Measurements from ENCODE around the gene FBN1. TPM values are rescaled to one million over a fixed set of nuclear protein-coding genes. Genes with fewer than 3 reads are reported as not detected.

Gene FBN1
- polyA plus RNA-seq, 1 experiment = 565 TPM

DNA sequence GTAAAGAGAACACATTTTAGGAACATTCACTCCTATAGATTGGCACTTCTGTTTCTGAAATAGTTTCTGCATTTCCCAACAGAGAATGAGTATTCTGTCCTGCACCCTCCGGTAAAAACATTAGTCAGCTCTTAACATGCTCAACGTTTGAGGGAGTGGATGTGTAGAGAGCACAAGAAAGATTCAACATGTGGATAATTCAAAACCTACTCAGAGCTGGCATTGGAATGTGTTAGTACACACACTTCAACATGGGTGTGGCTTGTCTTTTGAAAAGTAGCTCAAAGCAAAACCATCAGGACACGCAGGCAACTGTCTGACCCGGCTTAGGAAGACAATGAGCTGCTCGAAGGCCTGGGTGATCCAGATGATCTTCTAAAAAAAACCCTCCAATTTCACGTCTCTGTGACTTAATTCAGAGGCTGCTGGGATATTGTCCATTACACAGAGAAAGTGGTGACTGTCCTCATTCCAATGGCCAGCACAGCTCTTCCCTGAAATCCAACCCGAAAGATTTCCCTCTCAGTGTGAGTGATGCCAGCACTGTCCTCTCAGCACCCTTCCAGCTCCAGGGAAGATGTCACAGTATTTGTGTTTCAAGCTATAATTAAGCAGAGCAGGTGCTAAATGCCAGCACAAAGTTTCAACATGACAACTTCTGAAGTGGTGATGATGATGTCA lies 18.1 kb downstream of the FBN1 start:
- Histone ChIP-seq H3K27me3 (ENCODE audit: control insufficient read depth, insufficient read depth, low read length) (no peaks in the 10 kb centered on the region), H3K4me3 (ENCODE audit: low read depth, low read length) (no peak overlapping the region), H3K36me3 (ENCODE audit: control insufficient read depth, insufficient read depth, low read length) (no peaks in the 10 kb centered on the region; the same call in 1 of the 2 replicates)
- TF ChIP-seq CTCF (IDR thresholded peaks at IDR 0.05; ENCODE audit: insufficient read depth, low read depth, low read length) = no peak
- ChIA-PET CTCF (interaction anchor here (1.1 kb wide), 1 partner anchor 13 kb away, joined by 3 read pairs; no protein-coding TSS in a partner anchor), POLR2A (no interaction called here)
- DNase-seq (ENCODE audit: low read depth) = peak; percentile 58

DNA sequence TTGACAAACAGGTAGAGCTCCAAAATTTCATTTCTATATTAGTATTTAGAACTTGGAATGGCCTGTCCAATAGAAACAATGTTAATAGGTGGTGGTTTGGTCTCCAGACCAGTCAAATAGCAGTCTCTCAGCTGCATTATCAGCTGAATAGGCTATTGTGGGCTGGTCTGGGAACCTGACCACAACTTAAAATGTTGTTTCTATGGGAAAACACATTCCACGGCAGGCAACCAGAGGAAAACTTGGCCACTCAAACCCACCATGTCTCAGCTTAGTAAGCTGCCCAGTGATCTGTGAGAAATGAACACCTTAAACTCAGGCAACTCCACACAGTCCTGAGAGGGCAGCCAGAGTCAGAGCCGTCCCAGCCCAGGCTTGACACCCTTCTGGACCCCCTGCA lies 20.4 kb downstream of the FBN1 start:
- Histone ChIP-seq H3K4me3 (ENCODE audit: low read depth, low read length) (no peak overlapping the region), H3K36me3 (ENCODE audit: control insufficient read depth, insufficient read depth, low read length) (no peaks in the 10 kb centered on the region; the same call in 1 of the 2 replicates), H3K27me3 (ENCODE audit: control insufficient read depth, insufficient read depth, low read length) (no peaks in the 10 kb centered on the region)
- no peak for TF ChIP-seq CTCF (IDR thresholded peaks at IDR 0.05; ENCODE audit: insufficient read depth, low read depth, low read length)
- POLR2A ChIA-PET = interaction anchor here (0.6 kb wide), 1 partner anchor 185 kb away, joined by 3 read pairs; no protein-coding TSS in a partner anchor
- no peak for DNase-seq (ENCODE audit: low read depth)
- CTCF ChIA-PET = interaction anchor here (1.1 kb wide), 1 partner anchor 14 kb away, joined by 3 read pairs; no protein-coding TSS in a partner anchor

DNA sequence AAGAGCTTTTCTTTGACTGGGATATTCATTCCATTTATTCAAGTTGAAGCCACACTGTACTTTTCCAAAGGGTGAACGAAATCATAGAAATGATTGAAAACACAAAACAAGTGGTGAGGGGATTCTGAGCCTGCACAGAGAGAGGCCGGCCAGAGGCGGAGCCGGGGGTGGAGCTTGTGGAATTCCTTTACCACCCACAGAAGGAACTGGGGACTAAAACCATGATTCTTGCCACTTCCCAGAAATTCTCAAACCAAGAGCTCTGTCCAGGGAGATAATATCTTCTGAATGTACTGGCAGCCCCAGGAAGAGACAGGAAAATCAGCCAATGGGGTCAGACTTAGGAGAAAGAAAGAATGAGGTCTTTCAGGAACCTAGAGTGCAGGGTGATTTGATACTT lies 20.8 kb downstream of the FBN1 start:
- Histone ChIP-seq H3K27me3 (ENCODE audit: control insufficient read depth, insufficient read depth, low read length) (no peaks in the 10 kb centered on the region), H3K4me3 (ENCODE audit: low read depth, low read length) (no peak overlapping the region), H3K36me3 (ENCODE audit: control insufficient read depth, insufficient read depth, low read length) (no peaks in the 10 kb centered on the region; the same call in 1 of the 2 replicates)
- DNase-seq (ENCODE audit: low read depth) = no peak
- CTCF ChIA-PET = interaction anchor here (1.1 kb wide), 1 partner anchor 14 kb away, joined by 3 read pairs; no protein-coding TSS in a partner anchor
- no peak for TF ChIP-seq CTCF (IDR thresholded peaks at IDR 0.05; ENCODE audit: insufficient read depth, low read depth, low read length)
- POLR2A ChIA-PET = interaction anchor here (0.6 kb wide), 1 partner anchor 185 kb away, joined by 3 read pairs; no protein-coding TSS in a partner anchor

DNA sequence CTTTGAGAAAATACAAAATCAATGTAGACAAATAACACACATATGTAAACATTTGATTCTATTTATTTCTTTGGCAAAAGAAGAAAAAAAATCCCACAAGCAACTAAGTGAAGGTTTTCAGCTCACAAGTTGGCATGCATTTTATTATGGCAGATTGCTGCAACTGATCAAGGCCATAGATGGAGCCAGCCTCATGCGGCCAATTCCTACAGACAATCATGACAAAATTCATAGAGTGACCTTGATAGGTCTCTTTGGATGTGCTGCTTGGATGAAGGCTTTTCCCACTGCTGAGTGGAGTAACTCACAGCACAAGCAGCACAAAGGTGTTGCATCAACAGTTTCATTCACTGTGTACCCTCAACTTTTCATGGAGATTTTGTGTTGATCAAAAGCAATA lies 22.1 kb downstream of the FBN1 start:
- no peak overlapping the region for H3K4me3 ChIP-seq (ENCODE audit: low read depth, low read length)
- CTCF ChIA-PET = no interaction called here
- H3K36me3 ChIP-seq (ENCODE audit: control insufficient read depth, insufficient read depth, low read length) = no peaks in the 10 kb centered on the region
- no peak for DNase-seq (ENCODE audit: low read depth)
- POLR2A ChIA-PET = no interaction called here
- H3K27me3 ChIP-seq (ENCODE audit: control insufficient read depth, insufficient read depth, low read length) = no peaks in the 10 kb centered on the region
- no peak for TF ChIP-seq CTCF (IDR thresholded peaks at IDR 0.05; ENCODE audit: insufficient read depth, low read depth, low read length)

DNA sequence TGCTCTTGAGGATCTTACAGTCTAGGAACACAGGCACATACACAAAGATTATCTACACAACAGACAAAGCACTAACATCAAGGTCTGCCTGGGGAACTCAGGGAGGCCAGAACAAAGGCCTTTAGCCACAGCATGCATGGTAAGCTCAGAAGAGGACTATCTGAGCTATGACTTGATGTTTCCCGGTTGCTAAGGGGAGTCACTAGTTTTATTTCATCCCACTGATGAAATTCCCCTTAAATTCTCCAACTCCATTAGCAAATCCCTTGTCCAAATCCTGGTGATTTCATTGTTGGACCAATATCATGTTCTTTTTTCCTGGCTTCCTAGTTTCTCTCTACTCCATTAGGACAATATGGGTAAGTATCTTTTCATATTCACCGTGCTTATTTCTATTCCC lies 23.3 kb downstream of the FBN1 start:
- no peak for TF ChIP-seq CTCF (IDR thresholded peaks at IDR 0.05; ENCODE audit: insufficient read depth, low read depth, low read length)
- DNase-seq (ENCODE audit: low read depth) = no peak
- POLR2A ChIA-PET = no interaction called here
- H3K36me3 ChIP-seq (ENCODE audit: control insufficient read depth, insufficient read depth, low read length) = no peaks in the 10 kb centered on the region
- H3K27me3 ChIP-seq (ENCODE audit: control insufficient read depth, insufficient read depth, low read length) = no peaks in the 10 kb centered on the region
- no peak overlapping the region for H3K4me3 ChIP-seq (ENCODE audit: low read depth, low read length)
- CTCF ChIA-PET = no interaction called here
